K562 (cell line): Measurements from ENCODE around the gene ARHGAP22. TPM values are rescaled to one million over a fixed set of nuclear protein-coding genes. Genes with fewer than 3 reads are reported as not detected.

Experiments
- BDP1 ChIP-seq: IDR thresholded peaks from 3 replicates; pipeline ENCODE4 v1.6.1; 2011; ENCODE audit not compliant: insufficient read length, insufficient read depth
- CEBPB ChIP-seq: fragments of 450-650 bp; IDR thresholded peaks from 2 replicates; pipeline ENCODE4 v1.6.1; 2016; ENCODE audit warnings: missing genetic modification characterization, missing compliant biosample characterization
- EWSR1 ChIP-seq: fragments of 450-650 bp; IDR thresholded peaks from 2 replicates; pipeline ENCODE4 v1.6.1; 2018; ENCODE audit warnings: borderline replicate concordance, mild to moderate bottlenecking, low read depth, moderate library complexity; ENCODE audit not compliant: partially characterized antibody
- FOXK1 ChIP-seq: sonication (generic); formaldehyde crosslinking; IDR thresholded peaks from 2 replicates; pipeline ENCODE4 v1.8.0; 2022; ENCODE audit warnings: missing genetic modification reagents, mild to moderate bottlenecking, borderline replicate concordance
- RAD21 ChIP-seq, 2 experiments: fragments of 250-450 bp in 1 of 2; fragments of 450-650 bp in 1 of 2; sonication (Bioruptor Pico) in 1 of 2; formaldehyde crosslinking in 1 of 2; IDR thresholded peaks in 1 of 2; conservative IDR thresholded peaks in 1 of 2; 2 replicates each; pipeline versions ENCODE4 v1.4.0 to v1.8.0; 2020 to 2022; ENCODE audit warnings: mild to moderate bottlenecking in 2 of 2, moderate library complexity in 1 of 2
- RBM25 ChIP-seq: fragments of 200-400 bp; formaldehyde crosslinking; IDR thresholded peaks from 2 replicates; pipeline ENCODE4 v1.6.1; 2018; ENCODE audit warnings: low read length, low read depth, moderate library complexity; ENCODE audit not compliant: severe bottlenecking
- SMAD1 ChIP-seq: fragments of 150-350 bp; IDR thresholded peaks from 2 replicates; pipeline ENCODE4 v1.6.1; 2014; ENCODE audit warnings: low read length, low read depth; ENCODE audit not compliant: partially characterized antibody
- ZNF507 ChIP-seq: conservative IDR thresholded peaks from 2 replicates; pipeline ENCODE4 v1.6.1; 2017; ENCODE audit warnings: missing genetic modification characterization, missing compliant biosample characterization
- ZNF57 ChIP-seq: fragments of 450-650 bp; formaldehyde crosslinking; IDR thresholded peaks from 2 replicates; pipeline ENCODE4 v1.4.0; 2020; ENCODE audit warnings: mild to moderate bottlenecking, moderate library complexity
- polyA plus RNA-seq, 8 experiments: library from polyadenylated mRNA; depleted of rRNA in 4 of 8; stranded (reverse) in 5 of 8; unstranded in 3 of 8; fragments of >200 nt; fragmentation: Nextera tagmentation in 2 of 8; fragmentation: Illumina TruSeq in 1 of 8; extraction: Ambion mirVana in 2 of 8; extraction: Trizol in 1 of 8; gene quantifications; 2 replicates each; pipeline versions ENCODE4 v1.2.1 to v1.2.3, GENCODE V29; 2011 to 2014; ENCODE audit warnings: inconsistent platforms in 1 of 8, missing spikeins in 1 of 8
- total RNA-seq, 7 experiments: library from RNA; depleted of rRNA in 6 of 7; stranded (reverse); fragments of >200 nt in 6 of 7; fragmentation: Illumina TruSeq in 2 of 7; extraction: Trizol in 2 of 7; gene quantifications; 2 replicates each; pipeline versions ENCODE4 v1.2.1 to v1.2.3, GENCODE V29; 2011 to 2021; ENCODE audit warnings: low replicate concordance in 1 of 7
- TF ChIP-seq, protein P1 (sequence below): fragments of 250-450 bp; sonication (Bioruptor Pico); IDR thresholded peaks from 2 replicates; pipeline ENCODE4 v1.5.0; 2021
- TF ChIP-seq, protein P2 (sequence below), 2 experiments: fragments of 450-650 bp in 1 of 2; sonication (generic) in 1 of 2; formaldehyde crosslinking in 1 of 2; IDR thresholded peaks in 1 of 2; conservative IDR thresholded peaks in 1 of 2; 2 replicates each; pipeline versions ENCODE4 v1.6.1 to v1.8.1; 2016 to 2023; ENCODE audit warnings: mild to moderate bottlenecking in 2 of 2, moderate library complexity in 2 of 2, inconsistent platforms in 1 of 2, missing genetic modification reagents in 1 of 2
- TF ChIP-seq, protein P3 (sequence below): fragments of 250-450 bp; sonication (Bioruptor Pico); IDR thresholded peaks from 2 replicates; pipeline ENCODE4 v1.4.0; 2020; ENCODE audit warnings: mild to moderate bottlenecking

ARHGAP22 gene
- total and polyA plus RNA-seq, 9 of the 15 experiments (the other 6 are each of a cell fraction or from before 2014, with no cell fraction given) = 1.3 to 28.1 (median 12.7) TPM

DNA sequence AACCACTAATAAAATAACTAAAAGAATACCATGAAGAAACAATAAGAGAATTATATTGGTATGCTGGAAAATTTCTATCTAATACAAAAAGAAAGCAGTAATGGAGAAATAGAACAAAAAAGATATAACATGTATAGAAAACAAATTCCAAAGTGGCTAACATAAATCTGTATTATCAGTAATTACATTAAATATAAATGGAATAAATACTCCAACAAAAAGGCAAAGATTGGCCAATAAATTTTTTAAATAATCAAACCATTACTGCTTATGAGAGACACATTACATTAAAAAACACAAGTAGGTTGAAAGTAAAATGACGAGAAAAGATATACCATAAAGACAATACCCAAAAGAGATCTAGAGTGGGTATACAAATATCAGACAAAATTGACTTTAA lies 90.0 kb downstream of the ARHGAP22 start (continued):
- TF ChIP-seq SMAD1 (no peak), ZNF57 (CRISPR knock-in tag) (no peak), RAD21 (CRISPR knock-in tag; conservative IDR thresholded peaks at IDR 0.05 in 1 of 2, IDR thresholded peaks at IDR 0.05 in 1 of 2) (no peak), EWSR1 (no peak), FOXK1 (CRISPR knock-in tag) (no peak), RBM25 (peak; percentile 52), ZNF507 (tag) (peak; percentile 99), CEBPB (no peak), BDP1 (no peak)
- TF ChIP-seq, protein P1, sequence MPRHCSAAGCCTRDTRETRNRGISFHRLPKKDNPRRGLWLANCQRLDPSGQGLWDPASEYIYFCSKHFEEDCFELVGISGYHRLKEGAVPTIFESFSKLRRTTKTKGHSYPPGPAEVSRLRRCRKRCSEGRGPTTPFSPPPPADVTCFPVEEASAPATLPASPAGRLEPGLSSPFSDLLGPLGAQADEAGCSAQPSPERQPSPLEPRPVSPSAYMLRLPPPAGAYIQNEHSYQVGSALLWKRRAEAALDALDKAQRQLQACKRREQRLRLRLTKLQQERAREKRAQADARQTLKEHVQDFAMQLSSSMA (CRISPR knock-in tag) = no peak
- TF ChIP-seq, protein P2, sequence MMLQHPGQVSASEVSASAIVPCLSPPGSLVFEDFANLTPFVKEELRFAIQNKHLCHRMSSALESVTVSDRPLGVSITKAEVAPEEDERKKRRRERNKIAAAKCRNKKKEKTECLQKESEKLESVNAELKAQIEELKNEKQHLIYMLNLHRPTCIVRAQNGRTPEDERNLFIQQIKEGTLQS (IDR thresholded peaks at IDR 0.05) = no peak
- TF ChIP-seq, protein P2 (CRISPR knock-in tag; conservative IDR thresholded peaks at IDR 0.05) = no peak
- TF ChIP-seq, protein P3, sequence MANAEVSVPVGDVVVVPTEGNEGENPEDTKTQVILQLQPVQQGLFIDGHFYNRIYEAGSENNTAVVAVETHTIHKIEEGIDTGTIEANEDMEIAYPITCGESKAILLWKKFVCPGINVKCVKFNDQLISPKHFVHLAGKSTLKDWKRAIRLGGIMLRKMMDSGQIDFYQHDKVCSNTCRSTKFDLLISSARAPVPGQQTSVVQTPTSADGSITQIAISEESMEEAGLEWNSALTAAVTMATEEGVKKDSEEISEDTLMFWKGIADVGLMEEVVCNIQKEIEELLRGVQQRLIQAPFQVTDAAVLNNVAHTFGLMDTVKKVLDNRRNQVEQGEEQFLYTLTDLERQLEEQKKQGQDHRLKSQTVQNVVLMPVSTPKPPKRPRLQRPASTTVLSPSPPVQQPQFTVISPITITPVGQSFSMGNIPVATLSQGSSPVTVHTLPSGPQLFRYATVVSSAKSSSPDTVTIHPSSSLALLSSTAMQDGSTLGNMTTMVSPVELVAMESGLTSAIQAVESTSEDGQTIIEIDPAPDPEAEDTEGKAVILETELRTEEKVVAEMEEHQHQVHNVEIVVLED (CRISPR knock-in tag) = no peak
